ENCODE results near the gene HAP1. TPM values are rescaled to one million over a fixed set of nuclear protein-coding genes. Genes with fewer than 3 reads are reported as not detected.

Gene HAP1
- total RNA-seq, 1 donor from 2014 or later, result 0.76 TPM

- Mint-ChIP-seq H3K27ac (ENCODE audit: unreplicated experiment) (no peak overlapping the region), H3K36me3 (ENCODE audit: unreplicated experiment) (peaks cover under 1% of the 10 kb centered on the region), H3K9me3 (ENCODE audit: unreplicated experiment) (peaks cover 6% of the 10 kb centered on the region), H3K4me1 (ENCODE audit: low read depth, unreplicated experiment) (no peaks in the 10 kb centered on the region), H3K4me3 (ENCODE audit: unreplicated experiment) (no peak overlapping the region), H3K27me3 (ENCODE audit: unreplicated experiment) (peaks cover 6% of the 10 kb centered on the region)
- TF ChIP-seq CTCF (IDR thresholded peaks at IDR 0.05; ENCODE audit: partially characterized antibody, unreplicated experiment), result no peak
- no peak for DNase-seq
These were observed 28.9 kb upstream of the HAP1 start for GRCh38 chr17:41763327-41763726.

- H3K4me1 Mint-ChIP-seq (ENCODE audit: low read depth, unreplicated experiment), result no peaks in the 10 kb centered on the region
- H3K9me3 Mint-ChIP-seq (ENCODE audit: unreplicated experiment), result peaks cover 8% of the 10 kb centered on the region
- peaks cover 5% of the 10 kb centered on the region for H3K27me3 Mint-ChIP-seq (ENCODE audit: unreplicated experiment)
- H3K27ac Mint-ChIP-seq (ENCODE audit: unreplicated experiment), result no peak overlapping the region
- no peak for DNase-seq
- no peak overlapping the region for H3K4me3 Mint-ChIP-seq (ENCODE audit: unreplicated experiment)
- TF ChIP-seq CTCF (IDR thresholded peaks at IDR 0.05; ENCODE audit: partially characterized antibody, unreplicated experiment), result no peak
- H3K36me3 Mint-ChIP-seq (ENCODE audit: unreplicated experiment), result no peaks in the 10 kb centered on the region
These were observed 28.4 kb upstream of the HAP1 start for GRCh38 chr17:41762841-41763240.

GRCh38 chr17:41762391-41762790 is 27.9 kb upstream of the HAP1 start:
- H3K36me3 Mint-ChIP-seq (ENCODE audit: unreplicated experiment), result no peaks in the 10 kb centered on the region
- H3K4me1 Mint-ChIP-seq (ENCODE audit: low read depth, unreplicated experiment), result no peaks in the 10 kb centered on the region
- H3K4me3 Mint-ChIP-seq (ENCODE audit: unreplicated experiment), result no peak overlapping the region
- no peak overlapping the region for H3K27ac Mint-ChIP-seq (ENCODE audit: unreplicated experiment)
- no peak for DNase-seq
- H3K27me3 Mint-ChIP-seq (ENCODE audit: unreplicated experiment), result peaks cover 5% of the 10 kb centered on the region
- peaks cover 9% of the 10 kb centered on the region for H3K9me3 Mint-ChIP-seq (ENCODE audit: unreplicated experiment)
- TF ChIP-seq CTCF (IDR thresholded peaks at IDR 0.05; ENCODE audit: partially characterized antibody, unreplicated experiment), result no peak

- Mint-ChIP-seq H3K9me3 (ENCODE audit: unreplicated experiment) (peaks cover 9% of the 10 kb centered on the region), H3K36me3 (ENCODE audit: unreplicated experiment) (no peaks in the 10 kb centered on the region), H3K4me1 (ENCODE audit: low read depth, unreplicated experiment) (no peaks in the 10 kb centered on the region), H3K27me3 (ENCODE audit: unreplicated experiment) (peaks cover 8% of the 10 kb centered on the region), H3K27ac (ENCODE audit: unreplicated experiment) (peak overlapping the region; percentile 43), H3K4me3 (ENCODE audit: unreplicated experiment) (no peak overlapping the region)
- no peak for DNase-seq
- TF ChIP-seq CTCF (IDR thresholded peaks at IDR 0.05; ENCODE audit: partially characterized antibody, unreplicated experiment), result no peak
These were observed 26.4 kb upstream of the HAP1 start for GRCh38 chr17:41760878-41761277.

- Mint-ChIP-seq H3K27me3 (ENCODE audit: unreplicated experiment) (peaks cover 11% of the 10 kb centered on the region), H3K4me3 (ENCODE audit: unreplicated experiment) (no peak overlapping the region), H3K27ac (ENCODE audit: unreplicated experiment) (no peak overlapping the region), H3K9me3 (ENCODE audit: unreplicated experiment) (peaks cover 11% of the 10 kb centered on the region), H3K4me1 (ENCODE audit: low read depth, unreplicated experiment) (peaks cover 4% of the 10 kb centered on the region), H3K36me3 (ENCODE audit: unreplicated experiment) (no peaks in the 10 kb centered on the region)
- TF ChIP-seq CTCF (IDR thresholded peaks at IDR 0.05; ENCODE audit: partially characterized antibody, unreplicated experiment), result no peak
- DNase-seq, result no peak
These were observed 24.2 kb upstream of the HAP1 start for GRCh38 chr17:41758601-41759000.

Measured in glutamatergic neuron (in vitro differentiated cells).